T-cell (primary cell): ENCODE measurements around the gene SLC16A3. TPM values are rescaled to one million over a fixed set of nuclear protein-coding genes. Genes with fewer than 3 reads are reported as not detected.

Experiments used
- ATAC-seq, 4 experiments: fragments of 200-7000 bp in 3 of 4; fragments of 150-1000 bp in 1 of 4; cut with Tn5 transposase; replicated peaks in 1 of 4; 1 replicate in 3 of 4; 2 replicates in 1 of 4; pipeline ENCODE4 v1.10.0; 2021; ENCODE audit warnings: moderate library complexity in 3 of 4, mild to moderate bottlenecking in 2 of 4, moderate number of reproducible peaks in 1 of 4
- CTCF ChIA-PET, 2 donors: fragments of 300-600 bp; sonication (Branson Sonifier 250); formaldehyde crosslinking; loops; one replicate each; lab custom pipeline; 2022; ENCODE audit warnings: antibody characterized with exemption in 2 of 2; lab: Charles Lee
- POLR2A ChIA-PET, 2 donors: fragments of 300-600 bp; sonication (Branson Sonifier 250); formaldehyde crosslinking; loops; one replicate each; lab custom pipeline; 2022; ENCODE audit warnings: antibody characterized with exemption in 2 of 2; lab: Charles Lee
- DNase-seq, 35 experiments: peaks; one replicate each; pipeline versions ENCODE4 v3.0.0 to v3.0.0-alpha.2; 2013 to 2023
- H3K27ac ChIP-seq: one replicate; pipeline ENCODE4 v1.5.1; 2013; ENCODE audit warnings: low read length
- H3K27me3 ChIP-seq, 2 experiments: replicated peaks in 1 of 2; 1 replicate in 1 of 2; 2 replicates in 1 of 2; pipeline versions ENCODE4 v1.6.1 to v1.7.0; 2013; ENCODE audit warnings: low read length in 1 of 2, mixed read lengths in 1 of 2; ENCODE audit not compliant: control insufficient read depth in 2 of 2, insufficient read depth in 2 of 2; ENCODE audit errors: extremely low read depth in 1 of 2
- H3K36me3 ChIP-seq, 2 donors: 1 replicate in 1 of 2; 2 replicates in 1 of 2; pipeline versions ENCODE4 v1.6.1 to v1.7.0; 2013; ENCODE audit warnings: low read length in 1 of 2; ENCODE audit not compliant: control insufficient read depth in 2 of 2, insufficient read depth in 1 of 2; ENCODE audit errors: extremely low read depth in 1 of 2
- H3K4me1 ChIP-seq, 2 experiments: 1 replicate in 1 of 2; 2 replicates in 1 of 2; pipeline versions ENCODE4 v1.6.1 to v1.7.0; 2013; ENCODE audit warnings: low read length in 2 of 2, mixed read lengths in 1 of 2; ENCODE audit not compliant: insufficient read depth in 2 of 2, control insufficient read depth in 1 of 2; ENCODE audit errors: extremely low read depth in 1 of 2
- H3K4me3 ChIP-seq, 2 donors: 1 replicate in 1 of 2; 2 replicates in 1 of 2; pipeline versions ENCODE4 v1.5.1 to v1.7.0; 2013; ENCODE audit warnings: mild to moderate bottlenecking in 2 of 2, low read length in 1 of 2, moderate library complexity in 1 of 2; ENCODE audit not compliant: control insufficient read depth in 1 of 2; ENCODE audit errors: extremely low read depth in 1 of 2
- H3K9me3 ChIP-seq: 2 replicates; pipeline ENCODE4 v1.7.0; 2013
- H3K27ac Mint-ChIP-seq, 2 donors: one replicate each; pipeline ENCODE4 v1.8.0; 2020 to 2021; ENCODE audit warnings: mild to moderate bottlenecking in 2 of 2, mixed read lengths in 2 of 2
- H3K27me3 Mint-ChIP-seq, 2 donors: one replicate each; pipeline ENCODE4 v1.8.0; 2021 to 2022; ENCODE audit warnings: mixed read lengths in 2 of 2
- H3K36me3 Mint-ChIP-seq: one replicate; pipeline ENCODE4 v1.8.0; 2021; ENCODE audit warnings: mixed read lengths
- H3K4me1 Mint-ChIP-seq, 3 donors: one replicate each; pipeline ENCODE4 v1.8.0; 2020 to 2022; ENCODE audit warnings: mixed read lengths in 3 of 3, mild to moderate bottlenecking in 1 of 3
- H3K4me3 Mint-ChIP-seq, 3 donors: one replicate each; pipeline ENCODE4 v1.8.0; 2020 to 2022; ENCODE audit warnings: mild to moderate bottlenecking in 3 of 3, mixed read lengths in 3 of 3, moderate library complexity in 3 of 3
- H3K9me3 Mint-ChIP-seq, 3 donors: one replicate each; pipeline ENCODE4 v1.8.0; 2020 to 2022; ENCODE audit warnings: mixed read lengths in 3 of 3
- WGBS: methylation state at CpG from one replicate; pipeline ENCODE4 v1.1.5; 2013; ENCODE audit warnings: missing lambda C conversion rate; ENCODE audit not compliant: insufficient coverage; 5-methylcytosine and 5-hydroxymethylcytosine counted together
- total RNA-seq, 35 experiments: library from RNA in 6 of 35; stranded (reverse) in 6 of 35; fragments of 120-200 nt in 1 of 35; gene quantifications; one replicate each; pipeline versions ENCODE4 v1.2.1 to v1.2.4 and lab custom pipeline; 2013 to 2026

Gene SLC16A3
- total RNA-seq, 5 donors from 2014 or later (not counting 1 experiment from before 2014, with no cell fraction given): 31.9 to 47.3 (median 40.9) TPM

- CTCF ChIA-PET: interaction anchor here (0.6 to 1.0 kb wide), 4 partner anchors 27 to 107 kb away, joined by 3 to 4 read pairs (median 3); no protein-coding TSS in a partner anchor
- ATAC-seq: no peak
- H3K4me3 Mint-ChIP-seq: peak overlapping the region in 2 of 3 donors; percentile 72 to 81
These were observed 9.1 kb downstream of the SLC16A3 start for GRCh38 chr17:82237746-82238471.

GRCh38 chr17:82238472-82239201 lies 9.8 kb downstream of the SLC16A3 start:
- Histone ChIP-seq H3K27ac (peak overlapping the region; percentile 62), H3K36me3 (peaks cover 16 to 17% of the 10 kb centered on the region in 2 donors), H3K9me3 (no peaks in the 10 kb centered on the region), H3K4me1 (peaks cover 28 to 77% of the 10 kb centered on the region in 2 experiments), H3K27me3 (no peaks in the 10 kb centered on the region), H3K4me3 (peak overlapping the region; percentile 41 to 49)
- Mint-ChIP-seq H3K9me3 (no peaks in the 10 kb centered on the region), H3K27ac (peak overlapping the region; percentile 91), H3K36me3 (peaks cover 4% of the 10 kb centered on the region), H3K27me3 (no peaks in the 10 kb centered on the region), H3K4me1 (peaks cover 32 to 60% (median 52%) of the 10 kb centered on the region in 3 donors), H3K4me3 (peak overlapping the region; percentile 72 to 81 (median 75))
- peak in 34 of 35 experiments; percentile 44 to 83 (median 62) for DNase-seq
- peak; percentile 56 to 73 (median 63) for ATAC-seq
- ChIA-PET POLR2A (no interaction called here), CTCF (interaction anchor here (0.7 to 1.0 kb wide), 3 partner anchors 28 to 59 kb away, joined by 3 read pairs; no protein-coding TSS in a partner anchor)
- WGBS: 20% methylated on average over 31 of the region's 33 CpGs

More at GRCh38 chr17:82237746-82238471, 9.1 kb downstream of the SLC16A3 start:
- H3K4me1 ChIP-seq: peaks cover 28 to 73% of the 10 kb centered on the region in 2 experiments
- H3K27me3 ChIP-seq: no peaks in the 10 kb centered on the region
- H3K4me1 Mint-ChIP-seq: peaks cover 32 to 61% (median 49%) of the 10 kb centered on the region in 3 donors
- POLR2A ChIA-PET: no interaction called here
- H3K36me3 Mint-ChIP-seq: peaks cover 4% of the 10 kb centered on the region
- peak overlapping the region in 1 of 2 donors; percentile 91 for H3K27ac Mint-ChIP-seq
- no peak for DNase-seq
- 93% methylated on average over 18 of the region's 34 CpGs for WGBS
- peak overlapping the region; percentile 62 for H3K27ac ChIP-seq
- no peaks in the 10 kb centered on the region for H3K9me3 Mint-ChIP-seq
- peaks cover 10 to 11% of the 10 kb centered on the region in 2 donors for H3K36me3 ChIP-seq
- no peaks in the 10 kb centered on the region for H3K27me3 Mint-ChIP-seq
- no peaks in the 10 kb centered on the region for H3K9me3 ChIP-seq
- peak overlapping the region in 1 of 2 donors; percentile 41 for H3K4me3 ChIP-seq

- peaks cover 16 to 24% of the 10 kb centered on the region in 2 donors for H3K36me3 ChIP-seq
- CTCF ChIA-PET: no interaction called here
- no peak for DNase-seq
- peaks cover 28 to 78% of the 10 kb centered on the region in 2 experiments for H3K4me1 ChIP-seq
- H3K27me3 ChIP-seq: no peaks in the 10 kb centered on the region
- Mint-ChIP-seq H3K4me1 (peaks cover 40 to 67% (median 59%) of the 10 kb centered on the region in 3 donors), H3K27ac (peak overlapping the region; percentile 52 to 55), H3K36me3 (peaks cover 10% of the 10 kb centered on the region), H3K27me3 (no peaks in the 10 kb centered on the region), H3K9me3 (no peaks in the 10 kb centered on the region), H3K4me3 (peak overlapping the region in 2 of 3 donors; percentile 34 to 81)
- H3K9me3 ChIP-seq: no peaks in the 10 kb centered on the region
- peak overlapping the region in 1 of 2 donors; percentile 23 for H3K4me3 ChIP-seq
- no peak for ATAC-seq
- POLR2A ChIA-PET: no interaction called here
- peak overlapping the region; percentile 32 for H3K27ac ChIP-seq
- 77% methylated on average over 16 of the region's 17 CpGs for WGBS
These were observed 10.6 kb downstream of the SLC16A3 start for GRCh38 chr17:82239401-82239925.

GRCh38 chr17:82239926-82240505 lies 11.2 kb downstream of the SLC16A3 start:
- Histone ChIP-seq H3K27me3 (no peaks in the 10 kb centered on the region), H3K4me1 (peaks cover 28 to 78% of the 10 kb centered on the region in 2 experiments), H3K27ac (no peak overlapping the region), H3K9me3 (no peaks in the 10 kb centered on the region), H3K4me3 (no peak overlapping the region), H3K36me3 (peaks cover 19 to 30% of the 10 kb centered on the region in 2 donors)
- ChIA-PET CTCF (interaction anchor here in 1 of 2 donors (0.6 kb wide), 1 partner anchor 285 kb away, joined by 4 read pairs; no protein-coding TSS in a partner anchor), POLR2A (no interaction called here)
- peak overlapping the region; percentile 71 to 77 for H3K27ac Mint-ChIP-seq
- WGBS: 89% methylated on average over 21 of the region's 22 CpGs
- peak overlapping the region in 1 of 3 donors; percentile 81 for H3K4me3 Mint-ChIP-seq
- H3K27me3 Mint-ChIP-seq: no peaks in the 10 kb centered on the region
- H3K36me3 Mint-ChIP-seq: peaks cover 16% of the 10 kb centered on the region
- ATAC-seq (no peak), DNase-seq (no peak)
- peaks cover 44 to 69% (median 61%) of the 10 kb centered on the region in 3 donors for H3K4me1 Mint-ChIP-seq
- no peaks in the 10 kb centered on the region for H3K9me3 Mint-ChIP-seq

- no peaks in the 10 kb centered on the region for H3K27me3 Mint-ChIP-seq
- Histone ChIP-seq H3K27ac (peak overlapping the region; percentile 47), H3K9me3 (no peaks in the 10 kb centered on the region), H3K4me1 (peaks cover 28 to 77% of the 10 kb centered on the region in 2 experiments), H3K36me3 (peaks cover 22 to 36% of the 10 kb centered on the region in 2 donors), H3K27me3 (no peaks in the 10 kb centered on the region), H3K4me3 (no peak overlapping the region)
- POLR2A ChIA-PET: interaction anchor here in 1 of 2 donors (0.6 kb wide), 1 partner anchor 27 kb away, joined by 4 read pairs; no protein-coding TSS in a partner anchor
- ATAC-seq: no peak
- no peaks in the 10 kb centered on the region for H3K9me3 Mint-ChIP-seq
- peak overlapping the region; percentile 71 to 77 for H3K27ac Mint-ChIP-seq
- 81% methylated on average over 12 of the region's 20 CpGs for WGBS
- peaks cover 44 to 65% (median 65%) of the 10 kb centered on the region in 3 donors for H3K4me1 Mint-ChIP-seq
- no peak for DNase-seq
- H3K36me3 Mint-ChIP-seq: peaks cover 20% of the 10 kb centered on the region
- CTCF ChIA-PET: interaction anchor here (0.6 to 0.7 kb wide), 2 partner anchors 210 to 285 kb away, joined by 3 to 4 read pairs; no protein-coding TSS in a partner anchor
- peak overlapping the region in 1 of 3 donors; percentile 81 for H3K4me3 Mint-ChIP-seq
These were observed 11.8 kb downstream of the SLC16A3 start for GRCh38 chr17:82240506-82241182.
